HG02973 (cell line): Measurements from ENCODE around the gene HOXC9.
"Not testable (repeated sequence)": the region's sequence is repeated elsewhere in the genome, so short reads cannot be mapped to it uniquely, and the experiment has no call there.

Source experiments
- ATAC-seq: cut with Tn5 transposase; IDR thresholded peaks from one replicate; pipeline ENCODE4 v1.9.1; 2021; ENCODE audit warnings: moderate library complexity; ENCODE audit not compliant: unreplicated experiment

HOXC9 gene

DNA sequence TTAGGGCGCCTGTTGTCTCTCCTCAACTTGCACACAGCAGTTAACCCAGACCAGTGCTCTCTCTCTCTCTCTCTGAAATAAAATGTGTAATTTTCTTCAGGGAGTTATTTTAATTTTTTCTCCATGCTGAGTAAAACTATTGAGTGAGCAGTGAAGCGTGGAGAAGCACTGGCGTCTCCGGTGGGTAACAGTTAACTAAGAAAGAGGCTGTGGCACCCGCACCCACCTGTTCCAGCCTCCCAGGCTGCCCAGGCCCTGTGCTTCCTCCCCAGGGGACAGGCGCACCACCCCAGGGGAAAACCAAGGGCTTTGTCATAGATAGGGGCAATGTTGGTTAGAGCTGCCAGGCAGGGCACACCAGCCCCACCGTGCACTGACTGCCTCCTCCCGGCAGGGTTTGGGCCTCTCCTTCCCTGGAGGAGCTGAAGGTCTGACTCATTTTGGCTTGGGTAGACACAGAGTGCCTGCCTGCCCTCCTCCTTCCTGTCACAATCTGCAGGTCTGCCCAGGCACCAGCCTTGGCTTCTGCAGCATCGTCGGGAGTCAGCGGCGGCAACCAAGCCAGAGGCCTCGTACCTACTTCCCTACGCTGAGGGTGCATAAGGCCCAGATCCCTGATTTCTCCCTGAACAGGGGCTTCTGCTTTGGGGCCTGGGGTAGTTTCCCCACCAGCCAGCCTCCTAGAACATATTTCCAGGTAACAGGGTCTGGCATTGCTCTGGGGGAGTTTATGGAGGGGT is 36.8 kb downstream of the HOXC9 start:
- ATAC-seq = no peak

DNA sequence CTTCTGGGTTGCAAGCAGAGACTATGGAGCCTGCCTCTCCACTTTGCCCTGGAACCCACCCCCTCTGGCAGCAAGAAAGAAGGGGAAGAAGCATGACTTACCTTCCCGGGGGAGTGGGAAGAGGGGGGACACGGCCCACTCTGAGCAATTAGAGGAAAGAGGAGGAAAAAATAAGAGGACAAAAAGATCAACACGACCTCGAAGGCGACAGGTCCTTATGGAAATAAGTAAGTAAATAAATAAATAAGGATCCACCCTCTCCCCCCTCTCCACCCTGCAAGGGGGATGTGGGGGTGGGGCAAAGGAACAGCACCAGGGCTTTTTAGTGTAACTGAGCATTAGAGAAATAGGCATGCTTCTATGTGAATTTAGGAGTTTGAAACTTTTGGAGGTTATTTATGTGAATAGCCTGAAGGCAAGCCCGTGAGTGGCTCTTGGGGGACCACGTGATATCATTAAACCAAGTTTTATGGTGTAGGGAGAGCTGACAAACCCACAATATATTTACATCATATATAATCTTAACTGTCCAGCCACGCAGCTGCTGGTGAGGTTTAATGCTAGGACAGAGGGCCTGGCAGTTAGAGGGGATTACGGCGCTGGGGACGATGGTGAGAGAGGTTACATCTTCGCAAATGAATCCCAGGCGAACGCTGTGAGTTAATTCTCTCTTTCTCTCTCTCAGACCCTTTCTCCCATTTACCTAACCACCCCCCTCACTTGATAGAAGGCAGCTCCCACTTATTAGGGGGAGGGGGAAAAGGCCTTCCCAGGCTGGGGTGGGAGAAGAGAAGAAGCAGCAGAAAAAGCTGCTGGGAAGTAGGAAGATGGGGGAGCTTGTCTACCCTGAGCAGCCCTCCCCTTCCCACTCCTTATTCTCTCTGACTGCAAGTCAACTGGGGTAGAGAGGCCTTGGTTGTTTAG is 37.7 kb downstream of the HOXC9 start:
- ATAC-seq = no peak

DNA sequence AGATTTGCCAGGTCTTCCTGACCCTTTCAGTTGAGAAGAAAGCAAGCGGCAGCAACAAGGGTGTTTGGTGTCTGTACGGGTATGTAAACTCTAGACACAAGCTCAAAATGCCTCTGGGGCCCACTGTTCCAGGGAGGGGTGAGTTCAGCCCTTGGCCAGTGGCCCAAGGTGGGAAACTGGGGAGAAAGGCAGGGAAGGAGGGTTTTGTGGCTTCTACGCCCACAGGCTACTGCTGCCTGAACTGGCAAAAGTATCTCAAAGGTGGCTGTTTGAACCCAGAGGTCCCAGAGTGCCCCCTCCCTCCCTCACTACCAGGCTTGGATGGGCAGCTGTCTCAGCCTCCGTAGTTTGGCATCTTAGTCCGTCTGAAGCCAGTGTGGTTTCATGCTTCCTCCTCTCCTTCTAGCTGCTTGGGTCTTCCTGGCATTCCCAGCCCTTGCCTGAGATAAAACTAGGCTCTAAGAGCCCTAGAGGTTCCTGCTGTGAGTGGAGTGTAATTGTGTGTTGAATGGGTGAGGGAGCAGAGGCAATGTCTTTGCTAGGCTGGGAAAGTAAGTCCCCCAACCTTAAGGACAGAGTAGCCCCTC is 38.4 kb downstream of the HOXC9 start:
- no peak for ATAC-seq

DNA sequence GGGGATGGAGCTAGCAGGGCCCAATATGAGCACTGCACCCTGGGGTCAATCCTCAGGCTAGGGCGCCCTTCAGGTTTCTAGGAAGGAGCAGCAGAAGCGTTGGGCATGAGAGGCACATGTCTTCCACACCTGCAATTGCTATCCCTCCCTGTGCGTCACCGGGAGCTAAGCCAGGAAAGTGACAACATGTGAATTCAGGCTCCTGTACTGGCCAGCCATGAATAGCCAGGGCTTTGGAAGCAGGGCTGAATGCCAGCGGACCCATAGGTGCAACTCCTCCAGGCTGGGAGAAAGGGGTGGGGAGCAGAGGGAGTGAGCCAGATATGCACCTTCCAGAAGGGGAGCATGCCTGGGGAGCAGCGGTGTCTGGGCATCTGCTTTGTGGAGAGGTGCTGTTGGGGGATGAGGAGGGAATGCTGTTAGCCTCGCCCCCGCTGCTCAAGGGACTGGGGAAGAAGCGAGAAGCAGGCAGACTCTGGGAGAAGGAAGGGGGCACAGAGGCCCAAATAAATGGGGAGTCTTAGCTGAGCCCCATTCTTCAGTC is 39.0 kb downstream of the HOXC9 start:
- ATAC-seq = no peak

DNA sequence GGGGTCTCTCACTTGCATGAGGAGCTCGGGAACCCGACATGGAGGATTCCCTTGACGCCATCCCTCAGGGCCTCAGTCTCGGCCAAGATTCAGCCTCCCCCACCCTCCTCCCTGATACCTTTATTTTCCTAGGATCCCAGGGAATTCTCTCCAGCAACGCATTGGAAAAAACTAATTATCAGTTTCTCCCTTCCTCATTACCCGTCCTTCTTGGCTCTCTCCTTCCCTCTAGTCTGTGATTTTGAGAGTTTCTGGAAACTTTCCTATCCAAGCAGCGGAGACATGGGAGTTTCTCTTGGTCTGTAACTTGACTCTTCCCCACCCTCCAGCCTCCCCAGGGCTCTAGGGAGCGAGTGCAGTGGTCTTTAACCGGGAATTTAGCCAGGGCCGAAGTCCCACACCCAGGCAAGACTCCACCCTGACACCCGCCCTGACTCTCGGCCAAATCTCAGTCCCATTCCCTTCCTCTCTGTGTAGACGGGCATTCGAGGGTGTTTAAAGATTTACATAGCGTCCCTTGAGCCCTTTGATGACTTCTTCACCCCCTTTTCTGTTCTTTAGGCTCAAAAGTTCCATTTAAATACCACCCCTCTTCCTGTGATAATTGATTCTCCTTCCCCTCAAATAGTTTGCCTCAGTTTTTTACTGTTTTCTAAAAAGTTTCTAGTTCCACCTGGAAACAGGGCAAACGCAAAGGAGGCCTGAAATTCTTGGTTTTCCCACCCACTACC is 39.6 kb downstream of the HOXC9 start:
- ATAC-seq = no peak

DNA sequence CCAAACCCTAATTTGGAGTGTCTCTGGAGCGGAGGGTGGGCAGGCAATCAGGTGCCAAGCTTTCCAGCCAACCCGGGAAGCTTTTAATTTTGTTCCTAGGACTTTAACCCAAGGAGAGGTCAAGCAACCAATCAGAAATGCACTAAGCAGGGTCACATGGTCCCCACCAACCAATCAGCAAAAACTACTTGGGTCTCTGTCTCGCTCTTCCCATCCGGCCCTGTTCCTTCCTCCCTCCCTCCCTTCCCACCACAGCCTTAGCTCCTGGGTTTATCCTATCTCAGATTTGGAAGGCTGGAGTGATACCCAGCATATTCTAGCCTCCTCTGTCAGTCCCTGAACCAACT is 40.2 kb downstream of the HOXC9 start:
- ATAC-seq = no peak

DNA sequence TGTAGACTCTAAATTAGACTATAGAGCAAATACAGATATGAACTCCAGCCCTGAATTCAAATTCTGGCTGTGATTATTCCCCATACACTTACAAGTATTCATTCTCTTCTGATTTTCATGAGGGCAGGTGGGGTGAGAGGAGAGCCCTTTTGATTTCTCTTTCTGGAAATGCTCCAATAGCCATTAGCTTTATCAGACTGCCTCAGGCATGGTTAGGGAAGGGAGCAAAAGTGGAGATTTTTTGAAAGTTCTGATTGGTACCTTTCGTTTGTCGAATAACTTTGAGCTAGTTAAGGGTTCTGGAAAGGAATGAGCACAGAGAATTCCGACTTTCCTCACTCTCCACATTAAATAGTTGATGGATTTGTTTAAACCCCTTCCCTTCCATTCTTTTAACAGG is 40.7 kb downstream of the HOXC9 start:
- no peak for ATAC-seq

DNA sequence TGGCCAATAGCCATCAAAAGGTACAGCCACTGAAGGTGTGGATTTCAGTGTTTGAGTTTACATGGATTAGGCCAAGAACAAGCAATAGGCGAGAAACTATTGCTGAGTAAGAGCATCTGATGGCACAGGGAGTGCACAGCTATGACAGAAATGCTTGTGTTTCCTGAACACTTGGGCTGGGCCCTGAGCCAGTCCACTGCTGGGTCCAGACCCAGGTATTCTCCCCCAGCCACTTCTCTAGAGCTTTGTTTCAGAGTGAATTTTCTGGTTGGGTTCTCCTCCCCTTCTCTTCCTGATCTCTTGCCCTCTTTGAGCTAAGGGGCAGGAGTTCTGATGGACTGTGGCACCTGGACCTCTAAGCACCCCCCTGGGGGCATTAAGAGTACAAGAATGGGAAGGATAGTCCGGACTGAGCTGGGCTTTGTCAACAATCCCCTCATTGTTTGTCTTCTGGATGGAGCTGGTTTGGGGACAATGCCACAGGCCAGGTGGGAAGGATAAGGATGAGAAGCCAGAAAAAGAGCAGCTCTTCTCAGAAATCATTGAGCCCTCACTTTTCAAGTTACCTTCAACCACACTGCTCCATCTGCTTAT is 41.2 kb downstream of the HOXC9 start:
- no peak for ATAC-seq

DNA sequence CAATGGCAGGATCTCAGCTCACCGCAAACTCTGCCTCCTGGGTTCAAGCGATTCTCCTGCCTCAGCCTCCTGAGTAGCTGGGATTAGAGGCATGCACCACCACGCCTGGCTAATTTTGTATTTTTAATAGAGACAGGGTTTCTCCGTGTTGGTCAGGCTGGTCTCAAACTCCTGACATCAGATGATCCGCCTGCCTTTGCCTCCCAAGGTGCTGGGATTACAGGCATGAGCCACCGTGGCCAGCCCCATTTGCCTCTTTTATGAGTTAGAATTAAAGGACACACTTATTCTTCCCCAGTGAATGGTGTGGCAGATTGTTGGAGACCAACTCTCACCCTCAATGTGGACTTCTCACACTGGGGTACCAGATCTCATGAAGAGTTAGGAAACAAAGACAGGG is 42.1 kb downstream of the HOXC9 start:
- not testable (repeated sequence) for ATAC-seq

DNA sequence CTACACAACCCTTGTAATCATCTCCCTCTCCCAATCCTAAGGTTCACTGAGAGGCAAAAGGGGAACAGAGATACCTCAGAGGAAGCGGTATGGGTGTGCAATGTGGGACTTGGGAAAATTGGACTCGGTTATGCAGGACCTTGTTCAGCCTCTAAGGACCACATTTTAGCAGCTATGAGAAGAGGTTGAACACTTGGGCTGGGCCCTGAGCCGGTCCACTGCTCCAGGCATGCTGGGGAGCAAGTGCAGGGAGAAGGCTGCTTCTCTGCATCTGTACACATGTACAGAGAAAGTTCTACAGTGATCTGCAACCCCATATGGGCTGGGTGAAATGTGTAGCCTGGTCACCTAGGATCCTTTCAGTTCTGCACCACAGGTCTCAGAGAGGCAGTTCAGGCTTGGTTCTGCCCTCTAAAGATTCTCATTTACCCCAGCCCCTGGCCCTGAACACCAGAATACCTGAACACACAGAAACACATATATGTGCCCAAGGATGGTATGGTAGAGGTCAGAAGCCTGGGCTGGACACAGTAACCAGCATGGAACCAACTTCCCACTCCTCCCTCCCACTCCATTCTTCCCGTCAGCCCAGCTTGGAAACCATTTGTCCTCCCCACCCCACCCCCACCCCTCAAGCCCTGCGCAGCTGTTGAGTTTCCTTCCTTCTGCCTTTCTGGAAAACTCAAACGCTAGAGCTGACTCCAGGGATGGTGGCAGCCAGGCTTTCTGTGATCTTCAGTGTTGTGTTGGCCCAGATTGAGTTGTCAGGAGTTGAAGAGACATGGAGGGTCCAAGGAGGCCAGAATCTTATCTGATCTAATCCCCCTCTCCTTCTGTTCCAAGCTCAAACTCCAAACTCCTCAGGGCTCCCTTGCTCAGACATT is 43.3 kb downstream of the HOXC9 start:
- ATAC-seq = no peak

DNA sequence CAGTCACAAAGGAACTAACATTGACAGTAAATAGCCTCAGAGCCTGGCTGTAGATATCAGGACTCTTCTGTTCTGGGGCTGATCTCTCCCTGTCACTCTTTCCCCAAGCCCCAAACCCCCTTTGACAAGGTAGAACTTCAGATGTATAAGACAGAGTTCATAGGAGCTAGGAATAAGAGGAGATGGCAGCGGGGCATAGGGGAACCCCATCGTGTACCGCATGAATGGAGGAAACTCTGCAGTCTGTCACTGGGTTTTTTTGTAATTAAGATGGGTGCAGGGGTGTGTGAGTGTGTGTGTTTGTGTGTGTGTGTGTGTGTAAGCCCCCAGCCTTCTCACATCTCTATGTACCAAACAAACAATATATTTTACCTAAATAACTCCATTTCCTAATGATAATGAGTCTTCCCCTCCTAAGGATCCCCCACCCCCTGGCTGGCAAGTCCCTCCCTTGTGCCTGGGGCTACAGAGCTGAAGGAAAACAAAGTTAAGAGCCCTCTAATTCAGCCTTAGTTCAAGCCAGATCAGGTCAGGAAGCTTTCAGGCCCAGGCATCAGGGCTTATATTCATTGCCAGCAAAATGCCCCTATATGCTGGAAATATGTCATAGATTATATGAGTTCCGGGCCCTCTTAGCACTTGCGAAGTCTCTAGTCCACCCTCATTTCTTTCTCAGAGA is 44.6 kb downstream of the HOXC9 start:
- no peak for ATAC-seq

DNA sequence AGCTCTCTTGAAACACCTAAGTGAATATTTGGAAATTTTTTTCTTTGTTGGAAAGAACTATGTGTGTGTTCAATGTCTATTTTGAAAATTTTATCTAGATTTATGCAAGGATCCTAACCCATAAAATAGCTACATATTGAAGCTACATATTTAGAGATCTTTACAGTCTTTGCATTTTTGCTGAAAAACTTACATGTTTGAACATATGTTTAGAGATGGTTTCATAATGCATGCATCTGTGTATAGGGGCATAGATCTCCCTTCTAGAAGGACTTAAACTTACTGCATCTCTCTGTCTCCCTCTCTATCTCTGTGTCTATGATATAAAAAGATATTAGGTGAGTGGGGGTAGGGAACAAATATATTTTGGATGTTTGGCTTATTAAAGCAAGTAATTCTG is 45.4 kb downstream of the HOXC9 start:
- no peak for ATAC-seq

DNA sequence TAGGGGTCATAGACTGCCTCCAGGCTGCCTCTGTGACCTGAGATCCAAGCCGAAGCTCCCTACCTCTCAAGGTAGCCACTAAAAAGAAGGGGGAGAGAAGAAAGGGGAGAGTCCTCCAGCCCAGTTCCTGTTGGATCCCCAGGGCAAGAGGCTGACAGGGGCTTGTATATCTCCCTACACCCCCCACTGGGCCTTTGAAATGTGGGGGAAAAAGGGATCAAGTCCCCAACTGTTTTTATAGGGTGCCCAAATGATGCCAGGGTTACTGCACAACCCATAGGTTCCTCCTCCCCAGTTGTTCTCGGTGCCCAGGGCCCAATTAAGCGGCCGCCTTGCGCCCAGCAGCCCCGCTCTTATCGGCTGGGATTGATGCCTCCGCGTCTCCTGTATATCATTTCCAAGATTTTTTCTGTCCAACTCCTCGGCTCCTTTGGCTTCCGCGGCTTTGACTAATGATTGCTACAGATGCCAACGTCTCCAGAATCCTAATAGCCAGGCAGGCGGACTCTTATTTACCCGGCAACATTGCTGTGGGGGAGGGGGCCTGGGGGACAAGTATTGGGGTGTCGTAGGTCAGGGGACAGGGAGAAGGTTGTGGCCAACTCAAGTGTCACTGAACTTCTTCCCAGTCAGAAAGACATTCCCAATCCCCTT is 46.0 kb downstream of the HOXC9 start:
- ATAC-seq = no peak

DNA sequence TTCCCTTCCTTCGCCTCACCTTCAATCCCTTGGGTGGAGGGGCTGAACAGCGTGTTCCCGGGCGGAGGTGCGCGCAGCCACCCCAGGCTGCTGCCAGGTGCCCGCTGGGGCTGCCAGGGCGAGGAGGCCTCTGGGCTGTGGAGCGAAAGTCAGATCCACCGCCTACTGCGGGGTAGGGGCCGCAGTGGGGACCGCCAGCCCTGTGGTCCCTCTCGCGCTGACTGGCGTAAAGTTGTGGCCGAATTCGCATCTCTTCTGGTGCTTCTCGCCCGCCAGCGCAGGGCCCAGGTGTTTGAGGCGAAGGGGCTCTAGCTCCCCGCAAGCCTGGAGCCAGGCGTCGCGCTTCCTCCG is 46.8 kb downstream of the HOXC9 start:
- ATAC-seq = no peak

DNA sequence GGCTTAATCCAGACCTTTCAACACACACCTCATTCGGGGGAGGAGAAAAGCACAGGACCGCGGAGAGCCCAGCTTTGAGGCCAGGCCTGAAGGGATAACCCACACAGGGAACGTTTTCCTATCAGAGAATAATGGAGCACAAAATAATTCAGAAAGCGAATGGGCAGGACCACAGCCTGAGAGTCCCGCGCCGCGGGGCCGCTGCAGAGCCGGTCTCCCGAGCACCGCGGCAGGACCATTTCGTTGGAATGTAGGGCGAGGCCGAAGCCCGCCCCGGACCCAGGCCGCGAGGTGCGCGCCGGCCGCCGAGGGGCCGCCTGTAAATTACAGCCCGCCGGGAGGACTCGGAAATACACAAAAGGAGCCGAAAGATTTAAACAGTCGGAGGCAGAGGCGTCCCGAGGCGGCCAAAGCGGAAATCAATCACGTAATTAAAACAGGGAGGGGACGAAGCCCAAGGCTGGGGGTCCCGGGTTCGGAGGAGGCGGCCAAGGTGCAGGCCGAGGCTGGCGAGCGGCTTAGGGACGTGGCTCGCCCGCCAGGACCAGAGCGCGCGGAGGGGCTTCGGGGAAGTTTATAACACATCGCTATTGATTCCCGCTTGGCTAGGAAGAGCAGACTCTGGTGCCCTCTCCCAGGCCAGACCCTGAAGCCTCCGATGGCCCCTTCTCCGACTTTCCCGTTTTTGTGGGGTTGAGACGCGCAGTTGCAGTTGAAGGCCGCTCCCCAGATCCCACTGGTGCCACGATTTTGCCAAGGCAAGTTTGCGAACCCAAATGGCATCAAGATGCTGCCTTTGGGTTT is 47.4 kb downstream of the HOXC9 start:
- ATAC-seq = no peak

DNA sequence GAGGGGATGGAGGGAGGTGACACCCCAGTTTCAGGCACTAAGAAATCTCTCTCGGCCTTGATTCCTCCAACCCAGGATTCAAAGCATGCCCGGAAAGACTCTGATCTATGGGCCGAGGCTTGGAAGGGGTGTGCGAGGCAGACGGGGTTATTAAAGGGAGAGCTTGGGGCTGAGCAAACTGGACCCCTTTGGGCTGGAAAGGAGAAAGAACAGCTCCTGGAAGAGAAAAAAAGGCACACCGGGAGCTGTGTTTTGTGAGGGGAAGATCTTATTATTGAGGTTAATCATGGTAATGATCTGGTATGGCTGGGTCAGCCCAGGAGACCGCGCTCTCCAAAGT is 48.0 kb downstream of the HOXC9 start:
- no peak for ATAC-seq

DNA sequence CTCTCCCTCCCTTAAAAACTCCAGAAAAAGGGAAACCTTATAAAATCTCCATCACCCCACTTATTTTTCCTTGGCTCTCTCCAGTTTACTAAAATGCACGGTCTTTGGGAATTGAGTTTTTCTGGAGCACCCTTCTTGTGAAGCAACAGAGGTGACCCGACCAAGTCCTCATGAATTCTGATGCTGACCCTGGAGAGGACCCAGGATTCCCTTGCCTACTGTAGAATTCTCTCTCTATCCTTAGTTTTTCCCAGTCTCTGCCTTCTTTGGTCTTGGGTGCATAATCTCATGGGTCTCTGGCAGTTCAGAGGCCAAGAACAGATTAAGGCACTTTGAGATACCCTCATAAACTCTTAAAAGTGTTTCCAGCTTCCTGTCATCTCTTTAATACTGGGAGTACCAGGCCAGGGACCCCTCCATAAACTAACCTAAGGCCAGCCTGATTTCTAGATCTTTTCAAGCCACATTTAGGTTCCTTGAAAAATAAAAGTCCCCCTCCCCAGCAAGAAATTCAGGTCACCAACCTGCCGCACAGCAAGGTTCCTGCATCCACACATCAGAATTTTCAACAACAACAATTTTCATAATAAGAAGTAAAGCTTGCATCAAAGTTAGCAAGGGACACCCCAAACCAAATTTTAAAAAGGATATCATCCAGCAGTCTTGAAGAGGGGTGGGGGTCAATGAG is 48.6 kb downstream of the HOXC9 start:
- no peak for ATAC-seq
